H9 (cell line): ENCODE results near the gene ZNF618. TPM values are rescaled to one million over a fixed set of nuclear protein-coding genes. Genes with fewer than 3 reads are reported as not detected.

ENCODE experiments used
- DNase-seq: peaks from one replicate; pipeline ENCODE4 v3.0.0-alpha.2; 2017
- H2AFZ ChIP-seq: one replicate; pipeline ENCODE4 v1.6.1; 2013; ENCODE audit warnings: mild to moderate bottlenecking, low read length, control low read depth, moderate library complexity
- H2AK5ac ChIP-seq: 2 replicates; pipeline ENCODE4 v1.6.1; 2013; ENCODE audit warnings: low read length, control low read depth, mixed read lengths; ENCODE audit not compliant: insufficient read length
- H2BK120ac ChIP-seq: one replicate; pipeline ENCODE4 v1.6.1; 2013; ENCODE audit warnings: low read depth, mild to moderate bottlenecking, low read length, control low read depth, inconsistent platforms; ENCODE audit not compliant: poor library complexity, severe bottlenecking
- H2BK12ac ChIP-seq: 2 replicates; pipeline ENCODE4 v1.6.1; 2013; ENCODE audit warnings: low read length, control low read depth, mixed read lengths, low read depth; ENCODE audit not compliant: insufficient read length
- H2BK15ac ChIP-seq: 2 replicates; pipeline ENCODE4 v1.6.1; 2013; ENCODE audit warnings: low read depth, low read length, control low read depth
- H2BK20ac ChIP-seq: one replicate; pipeline ENCODE4 v1.6.1; 2013; ENCODE audit warnings: low read depth, mild to moderate bottlenecking, low read length, control low read depth, inconsistent platforms; ENCODE audit not compliant: poor library complexity, severe bottlenecking
- H2BK5ac ChIP-seq: 2 replicates; pipeline ENCODE4 v1.6.1; 2013; ENCODE audit warnings: low read length, control low read depth, mixed read lengths; ENCODE audit not compliant: insufficient read length
- H3K14ac ChIP-seq: 2 replicates; pipeline ENCODE4 v1.6.1; 2013; ENCODE audit warnings: low read length, control low read depth; ENCODE audit not compliant: insufficient read depth
- H3K18ac ChIP-seq: 2 replicates; pipeline ENCODE4 v1.6.1; 2013; ENCODE audit warnings: low read depth, mild to moderate bottlenecking, mixed read lengths, low read length, control low read depth; ENCODE audit not compliant: insufficient read length
- H3K23ac ChIP-seq: 2 replicates; pipeline ENCODE4 v1.6.1; 2013; ENCODE audit warnings: low read length, control low read depth, mixed read lengths, low read depth; ENCODE audit not compliant: insufficient read length
- H3K23me2 ChIP-seq: 2 replicates; pipeline ENCODE4 v1.6.1; 2013; ENCODE audit warnings: low read depth, mild to moderate bottlenecking, mixed read lengths, low read length, control low read depth; ENCODE audit not compliant: insufficient read length, poor library complexity, severe bottlenecking
- H3K27ac ChIP-seq: 2 replicates; pipeline ENCODE4 v1.5.1; 2013; ENCODE audit warnings: low read length, control low read depth, mixed read lengths, low read depth; ENCODE audit not compliant: insufficient read length
- H3K27me3 ChIP-seq: 2 replicates; pipeline ENCODE4 v1.6.1; 2013; ENCODE audit warnings: low read length, control low read depth, inconsistent platforms; ENCODE audit not compliant: insufficient read depth
- H3K4ac ChIP-seq: 2 replicates; pipeline ENCODE4 v1.6.1; 2013; ENCODE audit warnings: low read depth, mild to moderate bottlenecking, control low read depth, inconsistent platforms, low read length, moderate library complexity
- H3K4me1 ChIP-seq: 2 replicates; pipeline ENCODE4 v1.6.1; 2013; ENCODE audit warnings: low read length, control low read depth, inconsistent platforms; ENCODE audit not compliant: insufficient read depth
- H3K4me2 ChIP-seq: 2 replicates; pipeline ENCODE4 v1.6.1; 2013; ENCODE audit warnings: low read length, control low read depth, mixed read lengths; ENCODE audit not compliant: insufficient read length, insufficient read depth
- H3K56ac ChIP-seq: 2 replicates; pipeline ENCODE4 v1.6.1; 2013; ENCODE audit warnings: low read depth, mild to moderate bottlenecking, mixed read lengths, low read length, control low read depth; ENCODE audit not compliant: insufficient read length
- H3K79me1 ChIP-seq: 2 replicates; pipeline ENCODE4 v1.6.1; 2013; ENCODE audit warnings: low read depth, mild to moderate bottlenecking, moderate library complexity, low read length, control low read depth, inconsistent platforms; ENCODE audit not compliant: insufficient read depth, poor library complexity, severe bottlenecking
- H3K79me2 ChIP-seq: 2 replicates; pipeline ENCODE4 v1.6.1; 2013; ENCODE audit warnings: low read length, control low read depth, inconsistent platforms; ENCODE audit not compliant: insufficient read depth
- H3K9ac ChIP-seq: 2 replicates; pipeline ENCODE4 v1.6.1; 2013; ENCODE audit warnings: low read length, control low read depth, mixed read lengths; ENCODE audit not compliant: insufficient read length; ENCODE audit errors: extremely low read depth
- H3K9me3 ChIP-seq: one replicate; pipeline ENCODE4 v1.6.1; 2013; ENCODE audit warnings: low read depth, low read length, inconsistent platforms; ENCODE audit not compliant: control insufficient read depth
- H3T11ph ChIP-seq: one replicate; pipeline ENCODE4 v1.6.1; 2013; ENCODE audit warnings: mild to moderate bottlenecking, low read length, control low read depth, inconsistent platforms
- H4K20me1 ChIP-seq: one replicate; pipeline ENCODE4 v1.6.1; 2013; ENCODE audit not compliant: control insufficient read depth, insufficient read length, insufficient read depth
- H4K5ac ChIP-seq: 2 replicates; pipeline ENCODE4 v1.6.1; 2013; ENCODE audit warnings: low read depth, mild to moderate bottlenecking, mixed read lengths, low read length, control low read depth; ENCODE audit not compliant: insufficient read length
- H4K8ac ChIP-seq: replicated peaks from 2 replicates; pipeline ENCODE4 v1.6.1; 2013; ENCODE audit warnings: low read length, control low read depth, mixed read lengths, low read depth; ENCODE audit not compliant: insufficient read length
- H4K91ac ChIP-seq: 2 replicates; pipeline ENCODE4 v1.6.1; 2013; ENCODE audit warnings: low read depth, mild to moderate bottlenecking, moderate library complexity, mixed read lengths, low read length, control low read depth; ENCODE audit not compliant: insufficient read length
- H3K27ac Mint-ChIP-seq, 3 experiments: 2 replicates in 2 of 3; 3 replicates in 1 of 3; pipeline ENCODE4 v1.8.0; 2020 to 2021; ENCODE audit warnings: mixed read lengths in 3 of 3, mild to moderate bottlenecking in 1 of 3, moderate library complexity in 1 of 3
- H3K27me3 Mint-ChIP-seq: 2 replicates; pipeline ENCODE4 v1.8.0; 2021; ENCODE audit warnings: low read depth, mild to moderate bottlenecking, moderate library complexity, mixed read lengths
- H3K36me3 Mint-ChIP-seq, 3 experiments: 2 replicates in 2 of 3; 3 replicates in 1 of 3; pipeline ENCODE4 v1.8.0; 2020 to 2021; ENCODE audit warnings: low read depth in 3 of 3, mixed read lengths in 3 of 3; ENCODE audit not compliant: insufficient read depth in 1 of 3
- H3K4me1 Mint-ChIP-seq, 2 experiments: 2 replicates each; pipeline ENCODE4 v1.8.0; 2020; ENCODE audit warnings: mixed read lengths in 2 of 2
- H3K4me3 Mint-ChIP-seq, 2 experiments: 2 replicates in 1 of 2; 3 replicates in 1 of 2; pipeline ENCODE4 v1.8.0; 2020 to 2021; ENCODE audit warnings: mild to moderate bottlenecking in 2 of 2, mixed read lengths in 2 of 2, moderate library complexity in 1 of 2
- H3K9me3 Mint-ChIP-seq, 2 experiments: 2 replicates in 1 of 2; 3 replicates in 1 of 2; pipeline ENCODE4 v1.8.0; 2020; ENCODE audit warnings: mild to moderate bottlenecking in 2 of 2, mixed read lengths in 2 of 2, moderate library complexity in 1 of 2
- WGBS: extraction: QIAGEN DNeasy Blood & Tissue Kit; methylation state at CpG from one replicate; pipeline ENCODE4 v1.1.7; 2013; ENCODE audit warnings: missing lambda C conversion rate, low lambda C conversion rate, mixed read lengths; ENCODE audit not compliant: insufficient read length; ENCODE audit errors: extremely low coverage; 5-methylcytosine and 5-hydroxymethylcytosine counted together
- total RNA-seq: library from RNA; stranded (reverse); gene quantifications from 2 replicates; pipeline ENCODE4 v1.2.1, GENCODE V29; 2021
- TF ChIP-seq, protein P1 (sequence below): fragments of 200-600 bp; sonication (generic); conservative IDR thresholded peaks from 3 replicates; pipeline ENCODE4 v1.8.0; 2021; ENCODE audit warnings: antibody characterized with exemption, mild to moderate bottlenecking

The ZNF618 gene
- total RNA-seq, 1 experiment from 2014 or later: 13.6 TPM

DNA sequence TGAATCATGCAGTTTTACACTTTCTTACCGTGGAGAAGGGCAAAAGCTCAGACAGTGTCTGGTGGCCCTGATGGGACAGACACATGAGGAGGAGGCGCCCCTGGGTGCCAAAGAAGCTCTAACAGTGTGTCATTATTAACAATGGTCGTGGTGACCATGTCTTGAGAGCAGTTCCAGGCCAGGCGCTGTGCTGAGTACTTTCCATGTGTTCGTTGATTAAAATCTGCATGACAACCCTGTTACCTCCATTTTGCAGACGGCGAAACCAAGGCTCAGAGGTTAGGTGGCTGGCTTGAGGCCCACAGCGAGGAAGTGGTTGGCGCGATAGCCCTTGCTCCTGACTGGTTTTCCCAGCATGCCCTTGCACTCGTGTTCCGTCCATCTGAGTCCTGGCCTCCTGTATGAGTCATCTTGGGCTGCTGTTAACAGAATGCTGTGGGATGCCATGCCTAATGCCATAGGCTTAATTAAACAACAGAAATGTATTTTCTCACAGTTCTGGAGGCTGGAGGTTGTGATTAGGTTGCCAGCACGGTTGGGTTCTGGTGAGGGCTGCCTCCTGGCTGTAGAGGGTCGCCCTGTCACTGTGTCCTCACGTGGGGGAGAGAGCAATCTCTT lies 110.0 kb downstream of the ZNF618 start:
- Histone ChIP-seq H3K14ac (no peak overlapping the region), H4K20me1 (no peaks in the 10 kb centered on the region), H3K27me3 (no peaks in the 10 kb centered on the region), H3K23me2 (no peaks in the 10 kb centered on the region), H3K56ac (no peak overlapping the region), H3K23ac (no peak overlapping the region), H3K4me1 (no peaks in the 10 kb centered on the region), H3K4me2 (no peak overlapping the region), H2BK12ac (no peak overlapping the region), H2AFZ (no peak overlapping the region), H3K79me1 (no peaks in the 10 kb centered on the region), H3K9me3 (no peaks in the 10 kb centered on the region), H2BK15ac (no peak overlapping the region), H3T11ph (no peak overlapping the region), H3K9ac (no peak overlapping the region), H3K18ac (no peak overlapping the region), H4K91ac (no peak overlapping the region), H3K27ac (no peak overlapping the region), H4K5ac (no peak overlapping the region), H4K8ac (no peak overlapping the region), H2BK120ac (no peak overlapping the region), H2BK5ac (no peak overlapping the region), H2AK5ac (no peak overlapping the region), H3K79me2 (no peaks in the 10 kb centered on the region), H2BK20ac (no peak overlapping the region), H3K4ac (no peak overlapping the region)
- Mint-ChIP-seq H3K9me3 (no peaks in the 10 kb centered on the region), H3K27me3 (no peaks in the 10 kb centered on the region), H3K4me3 (no peak overlapping the region), H3K36me3 (peaks cover 4 to 22% (median 21%) of the 10 kb centered on the region in 3 experiments; a peak in 6 of 7 replicates), H3K4me1 (no peaks in the 10 kb centered on the region), H3K27ac (peak overlapping the region in 2 of 3 experiments; percentile 42 to 51; a peak in 2 of 7 replicates)
- no CpG with 5 or more reads among the region's 15 CpGs for WGBS
- TF ChIP-seq, protein P1, sequence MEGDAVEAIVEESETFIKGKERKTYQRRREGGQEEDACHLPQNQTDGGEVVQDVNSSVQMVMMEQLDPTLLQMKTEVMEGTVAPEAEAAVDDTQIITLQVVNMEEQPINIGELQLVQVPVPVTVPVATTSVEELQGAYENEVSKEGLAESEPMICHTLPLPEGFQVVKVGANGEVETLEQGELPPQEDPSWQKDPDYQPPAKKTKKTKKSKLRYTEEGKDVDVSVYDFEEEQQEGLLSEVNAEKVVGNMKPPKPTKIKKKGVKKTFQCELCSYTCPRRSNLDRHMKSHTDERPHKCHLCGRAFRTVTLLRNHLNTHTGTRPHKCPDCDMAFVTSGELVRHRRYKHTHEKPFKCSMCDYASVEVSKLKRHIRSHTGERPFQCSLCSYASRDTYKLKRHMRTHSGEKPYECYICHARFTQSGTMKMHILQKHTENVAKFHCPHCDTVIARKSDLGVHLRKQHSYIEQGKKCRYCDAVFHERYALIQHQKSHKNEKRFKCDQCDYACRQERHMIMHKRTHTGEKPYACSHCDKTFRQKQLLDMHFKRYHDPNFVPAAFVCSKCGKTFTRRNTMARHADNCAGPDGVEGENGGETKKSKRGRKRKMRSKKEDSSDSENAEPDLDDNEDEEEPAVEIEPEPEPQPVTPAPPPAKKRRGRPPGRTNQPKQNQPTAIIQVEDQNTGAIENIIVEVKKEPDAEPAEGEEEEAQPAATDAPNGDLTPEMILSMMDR: no peak
- DNase-seq: no peak
